Measurements from ENCODE around the gene ACER2.

The ACER2 gene

GRCh38 chr9:19420877-19421276, 12.1 kb downstream of the ACER2 start:
- TF ChIP-seq FOXK2 (IDR thresholded peaks at IDR 0.05), result no peak
- TF ChIP-seq CTBP1 (IDR thresholded peaks at IDR 0.05; ENCODE audit: borderline replicate concordance), result no peak
- TF ChIP-seq ZNF384 (IDR thresholded peaks at IDR 0.05), result no peak
- TF ChIP-seq NFRKB (IDR thresholded peaks at IDR 0.05), result no peak
- no peak for TF ChIP-seq LEF1 (IDR thresholded peaks at IDR 0.05; ENCODE audit: borderline replicate concordance)
- TF ChIP-seq PKNOX1 (IDR thresholded peaks at IDR 0.05), result no peak
- TF ChIP-seq FOXM1 (IDR thresholded peaks at IDR 0.05; ENCODE audit: borderline replicate concordance), result no peak
- TF ChIP-seq ARNT (IDR thresholded peaks at IDR 0.05), result no peak
- TF ChIP-seq BHLHE40 (IDR thresholded peaks at IDR 0.05; ENCODE audit: borderline replicate concordance), result no peak
- no peak for TF ChIP-seq TARDBP (IDR thresholded peaks at IDR 0.05)
- no peak for TF ChIP-seq ELF4 (IDR thresholded peaks at IDR 0.05)
- no peak for TF ChIP-seq FOXA1 (IDR thresholded peaks at IDR 0.05)
- TF ChIP-seq HDGF (IDR thresholded peaks at IDR 0.05; ENCODE audit: borderline replicate concordance), result no peak
- no peak for TF ChIP-seq SUZ12 (IDR thresholded peaks at IDR 0.05)
- CTCF ChIA-PET, result no interaction called here
- no peak for DNase-seq (ENCODE audit: extremely low spot score)
- POLR2A ChIA-PET, result no interaction called here

GRCh38 chr9:19423163-19423562, 14.4 kb downstream of the ACER2 start:
- TF ChIP-seq PKNOX1 (IDR thresholded peaks at IDR 0.05) (no peak), L3MBTL2 (conservative IDR thresholded peaks at IDR 0.05) (no peak), SUZ12 (IDR thresholded peaks at IDR 0.05) (no peak), TARDBP (IDR thresholded peaks at IDR 0.05) (no peak), FOXM1 (IDR thresholded peaks at IDR 0.05; ENCODE audit: borderline replicate concordance) (no peak), BHLHE40 (IDR thresholded peaks at IDR 0.05; ENCODE audit: borderline replicate concordance) (no peak), SP1 (IDR thresholded peaks at IDR 0.05) (no peak), ZNF384 (IDR thresholded peaks at IDR 0.05) (no peak), LEF1 (IDR thresholded peaks at IDR 0.05; ENCODE audit: borderline replicate concordance) (no peak), ELF4 (IDR thresholded peaks at IDR 0.05) (no peak)
- DNase-seq (ENCODE audit: extremely low spot score), result no peak
- ChIA-PET CTCF (no interaction called here), POLR2A (no interaction called here)

- ChIA-PET POLR2A (no interaction called here), CTCF (no interaction called here)
- DNase-seq (ENCODE audit: extremely low spot score), result no peak
- TF ChIP-seq TARDBP (IDR thresholded peaks at IDR 0.05), result no peak
- no peak for TF ChIP-seq SP1 (IDR thresholded peaks at IDR 0.05)
- no peak for TF ChIP-seq ELF4 (IDR thresholded peaks at IDR 0.05)
- no peak for TF ChIP-seq BHLHE40 (IDR thresholded peaks at IDR 0.05; ENCODE audit: borderline replicate concordance)
- TF ChIP-seq PKNOX1 (IDR thresholded peaks at IDR 0.05), result no peak
Measured at GRCh38 chr9:19424176-19424779, 15.5 kb downstream of the ACER2 start.

- CTCF ChIA-PET, result no interaction called here
- DNase-seq (ENCODE audit: extremely low spot score), result no peak
- TF ChIP-seq PKNOX1 (IDR thresholded peaks at IDR 0.05), result no peak
- no peak for TF ChIP-seq FOXM1 (IDR thresholded peaks at IDR 0.05; ENCODE audit: borderline replicate concordance)
- no peak for TF ChIP-seq ARNT (IDR thresholded peaks at IDR 0.05)
- no peak for TF ChIP-seq NFRKB (IDR thresholded peaks at IDR 0.05)
- no peak for TF ChIP-seq TARDBP (IDR thresholded peaks at IDR 0.05)
- POLR2A ChIA-PET, result no interaction called here
Measured at GRCh38 chr9:19429595-19429994, 20.8 kb downstream of the ACER2 start.

DNA sequence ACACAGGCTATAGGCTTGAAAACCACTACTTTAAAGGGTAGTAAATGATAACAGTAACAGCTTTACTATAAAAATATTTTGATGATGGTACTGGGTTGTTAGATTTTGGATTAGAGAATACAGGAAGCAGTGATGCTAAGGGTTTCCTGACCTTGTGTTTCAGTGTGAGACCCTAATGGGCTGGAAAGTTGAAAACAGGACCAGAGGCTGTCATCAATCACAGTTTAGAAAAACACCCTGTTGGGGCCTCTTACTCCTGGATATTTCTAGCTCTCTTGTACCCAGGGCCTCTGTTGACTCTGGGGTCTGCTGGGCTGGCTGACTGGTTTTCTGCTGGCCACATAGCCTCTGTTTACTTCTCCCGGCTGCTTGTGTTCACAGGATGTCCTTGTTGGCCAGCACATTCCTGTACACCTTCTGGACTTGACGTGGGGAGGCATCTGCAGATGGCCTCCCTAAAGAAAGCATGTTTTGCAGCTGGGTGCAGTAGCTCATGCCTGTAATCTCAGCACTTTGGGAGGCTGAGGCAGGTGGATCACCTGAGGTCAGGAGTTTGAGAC, 21.5 kb downstream of the ACER2 start:
- ChIA-PET CTCF (no interaction called here), POLR2A (no interaction called here)
- no peak for TF ChIP-seq ARNT (IDR thresholded peaks at IDR 0.05)
- no peak for TF ChIP-seq ELF4 (IDR thresholded peaks at IDR 0.05)
- TF ChIP-seq BHLHE40 (IDR thresholded peaks at IDR 0.05; ENCODE audit: borderline replicate concordance), result no peak
- no peak for TF ChIP-seq LEF1 (IDR thresholded peaks at IDR 0.05; ENCODE audit: borderline replicate concordance)
- TF ChIP-seq SUZ12 (IDR thresholded peaks at IDR 0.05), result no peak
- no peak for TF ChIP-seq PKNOX1 (IDR thresholded peaks at IDR 0.05)
- TF ChIP-seq TARDBP (IDR thresholded peaks at IDR 0.05), result no peak
- no peak for TF ChIP-seq HDGF (IDR thresholded peaks at IDR 0.05; ENCODE audit: borderline replicate concordance)
- no peak for TF ChIP-seq SP1 (IDR thresholded peaks at IDR 0.05)
- TF ChIP-seq FOXM1 (IDR thresholded peaks at IDR 0.05; ENCODE audit: borderline replicate concordance), result no peak
- no peak for TF ChIP-seq ZNF384 (IDR thresholded peaks at IDR 0.05)
- TF ChIP-seq CTBP1 (IDR thresholded peaks at IDR 0.05; ENCODE audit: borderline replicate concordance), result no peak
- TF ChIP-seq FOXA1 (IDR thresholded peaks at IDR 0.05), result no peak
- TF ChIP-seq FOXK2 (IDR thresholded peaks at IDR 0.05), result no peak
- no peak for TF ChIP-seq NFRKB (IDR thresholded peaks at IDR 0.05)
- no peak for DNase-seq (ENCODE audit: extremely low spot score)

Data from HEK293T (cell line).